NCI-H1105 (cell line): ENCODE results near the gene LNX1.

Experiments
- DNase-seq: peaks from one replicate; lab custom pipeline; 2025; lab: John Stamatoyannopoulos, UW

The LNX1 gene

GRCh38 chr4:53591372-53591892 lies at the start of gene LNX1:
Gene LNX1, minus strand, starts transcription at chr4:53591486. Its CDS starts 17,484 bp downstream, at chr4:53574002.
- no peak for DNase-seq

GRCh38 chr4:53640576-53641453 lies 49.5 kb upstream of the LNX1 start:
- DNase-seq = no peak

- no peak for DNase-seq
These were observed 47.6 kb upstream of the LNX1 start for GRCh38 chr4:53638919-53639318.

- DNase-seq = no peak
These were observed 46.1 kb upstream of the LNX1 start for GRCh38 chr4:53637348-53637747.

GRCh38 chr4:53635697-53636483 lies 44.6 kb upstream of the LNX1 start:
- DNase-seq = no peak

- DNase-seq = no peak
These were observed 42.3 kb upstream of the LNX1 start for GRCh38 chr4:53633608-53634007.

- DNase-seq = no peak
These were observed 38.0 kb upstream of the LNX1 start for GRCh38 chr4:53629296-53629695.

- no peak for DNase-seq
These were observed 35.2 kb upstream of the LNX1 start for GRCh38 chr4:53626491-53626890.

- DNase-seq = no peak
These were observed 34.6 kb upstream of the LNX1 start for GRCh38 chr4:53625888-53626287.

- DNase-seq = no peak
These were observed 31.5 kb upstream of the LNX1 start for GRCh38 chr4:53622739-53623151.

- no peak for DNase-seq
These were observed 29.7 kb upstream of the LNX1 start for GRCh38 chr4:53620956-53621355.

- no peak for DNase-seq
These were observed 28.1 kb upstream of the LNX1 start for GRCh38 chr4:53619431-53619830.

GRCh38 chr4:53618321-53618720 lies 27.0 kb upstream of the LNX1 start:
- DNase-seq = no peak

- no peak for DNase-seq
These were observed 25.9 kb upstream of the LNX1 start for GRCh38 chr4:53617101-53617680.

- DNase-seq = no peak
These were observed 24.9 kb upstream of the LNX1 start for GRCh38 chr4:53616219-53616618.

GRCh38 chr4:53614591-53614990 lies 23.3 kb upstream of the LNX1 start:
- no peak for DNase-seq

- DNase-seq = no peak
These were observed 22.1 kb upstream of the LNX1 start for GRCh38 chr4:53613428-53613827.

- DNase-seq = no peak
These were observed 17.4 kb upstream of the LNX1 start for GRCh38 chr4:53608649-53609048.

GRCh38 chr4:53608242-53608641 lies 17.0 kb upstream of the LNX1 start:
- DNase-seq = no peak

GRCh38 chr4:53605783-53606182 lies 14.5 kb upstream of the LNX1 start:
- DNase-seq = no peak

- DNase-seq = no peak
These were observed 11.1 kb upstream of the LNX1 start for GRCh38 chr4:53602390-53602789.

- DNase-seq = peak; percentile 72
These were observed 10.0 kb upstream of the LNX1 start for GRCh38 chr4:53601251-53601764.
